Muscle of back (tissue), 13 donors: ENCODE data around the gene GMPS. TPM values are rescaled to one million over a fixed set of nuclear protein-coding genes. Genes with fewer than 3 reads are reported as not detected.
"Not testable (repeated sequence)": the region's sequence is repeated elsewhere in the genome, so short reads cannot be mapped to it uniquely, and the experiment has no call there.

ENCODE experiments used
- DNase-seq, 3 donors: peaks; one replicate each; pipeline versions ENCODE4 v3.0.0 to v3.0.0-alpha.2; 2013
- long read RNA-seq, 9 donors: transcript quantifications; one replicate each; lab custom pipeline, GENCODE V29; 2026
- polyA plus RNA-seq, 10 donors: library from polyadenylated mRNA; unstranded; fragments of 120-200 nt; gene quantifications; one replicate each; pipeline ENCODE4 v1.2.1, GENCODE V29; 2013; ENCODE audit not compliant: insufficient read length in 10 of 10

GMPS gene
- polyA plus RNA-seq: 10 to 100 TPM; 38.9 to 56.8 (median 49.9) TPM
- long read RNA-seq, donor 1, full-length matches to known transcripts: 3 of 11 reads
- long read RNA-seq, donor 1, partial matches to known transcripts: 8 of 11 reads
- long read RNA-seq, donor 1, other reads (novel, unspliced or antisense): 0 of 11 reads
- long read RNA-seq, donor 2, full-length matches to known transcripts: 3 of 3 reads
- long read RNA-seq, donor 2, partial matches to known transcripts: 0 of 3 reads
- long read RNA-seq, donor 2, other reads (novel, unspliced or antisense): 0 of 3 reads
- long read RNA-seq, donor 3: 0 reads
- long read RNA-seq, donor 4, full-length matches to known transcripts: 3 of 9 reads
- long read RNA-seq, donor 4, partial matches to known transcripts: 6 of 9 reads
- long read RNA-seq, donor 4, other reads (novel, unspliced or antisense): 0 of 9 reads
- long read RNA-seq, donor 5, full-length matches to known transcripts: 6 of 15 reads
- long read RNA-seq, donor 5, partial matches to known transcripts: 9 of 15 reads
- long read RNA-seq, donor 5, other reads (novel, unspliced or antisense): 0 of 15 reads
- long read RNA-seq, donor 6, full-length matches to known transcripts: 6 of 16 reads
- long read RNA-seq, donor 6, partial matches to known transcripts: 10 of 16 reads
- long read RNA-seq, donor 6, other reads (novel, unspliced or antisense): 0 of 16 reads
- long read RNA-seq, donor 7, full-length matches to known transcripts: 1 of 1 reads
- long read RNA-seq, donor 7, partial matches to known transcripts: 0 of 1 reads
- long read RNA-seq, donor 7, other reads (novel, unspliced or antisense): 0 of 1 reads
- long read RNA-seq, donor 8, full-length matches to known transcripts: 5 of 10 reads
- long read RNA-seq, donor 8, partial matches to known transcripts: 5 of 10 reads
- long read RNA-seq, donor 8, other reads (novel, unspliced or antisense): 0 of 10 reads
- long read RNA-seq, donor 9, full-length matches to known transcripts: 1 of 1 reads
- long read RNA-seq, donor 9, partial matches to known transcripts: 0 of 1 reads
- long read RNA-seq, donor 9, other reads (novel, unspliced or antisense): 0 of 1 reads

DNA sequence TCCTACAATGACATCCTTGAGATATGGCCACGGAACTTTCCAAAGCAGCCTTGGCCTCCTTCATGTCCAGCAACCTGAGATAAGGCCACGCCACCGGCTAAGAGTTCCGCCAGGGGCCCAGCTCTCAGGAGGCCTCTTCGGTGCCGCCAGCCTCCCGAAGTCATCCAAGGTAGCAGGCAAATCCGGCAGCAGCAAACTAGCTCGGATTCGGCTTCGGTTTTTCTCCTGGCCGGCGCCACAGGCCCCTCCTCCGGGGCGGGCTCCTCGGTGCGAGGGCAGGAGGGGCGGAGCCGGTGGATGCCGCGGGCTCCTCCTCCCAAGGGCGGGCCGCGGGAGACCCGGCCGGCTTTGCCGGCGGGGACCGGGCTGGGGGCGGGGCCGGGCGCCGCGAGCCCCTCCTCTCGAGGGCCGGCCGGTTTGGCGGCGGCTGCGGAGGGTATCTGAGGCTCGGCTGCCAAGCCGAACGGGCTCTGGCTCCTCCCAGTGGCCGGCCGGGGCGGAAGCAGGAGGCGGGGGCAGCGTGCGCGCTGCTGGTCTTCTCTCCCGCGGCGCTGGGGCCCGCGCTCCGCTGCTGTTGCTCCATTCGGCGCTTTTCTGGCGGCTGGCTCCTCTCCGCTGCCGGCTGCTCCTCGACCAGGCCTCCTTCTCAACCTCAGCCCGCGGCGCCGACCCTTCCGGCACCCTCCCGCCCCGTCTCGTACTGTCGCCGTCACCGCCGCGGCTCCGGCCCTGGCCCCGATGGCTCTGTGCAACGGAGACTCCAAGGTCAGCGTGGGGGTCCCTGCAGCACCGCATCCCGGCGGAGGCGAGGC is at the start of gene GMPS:
GMPS (plus strand) TSS at position 518 of the 812 bp plus-strand sequence; CDS start at position 739, 221 bp downstream.
- DNase-seq: peak; percentile 94 to 98 (median 96)

DNA sequence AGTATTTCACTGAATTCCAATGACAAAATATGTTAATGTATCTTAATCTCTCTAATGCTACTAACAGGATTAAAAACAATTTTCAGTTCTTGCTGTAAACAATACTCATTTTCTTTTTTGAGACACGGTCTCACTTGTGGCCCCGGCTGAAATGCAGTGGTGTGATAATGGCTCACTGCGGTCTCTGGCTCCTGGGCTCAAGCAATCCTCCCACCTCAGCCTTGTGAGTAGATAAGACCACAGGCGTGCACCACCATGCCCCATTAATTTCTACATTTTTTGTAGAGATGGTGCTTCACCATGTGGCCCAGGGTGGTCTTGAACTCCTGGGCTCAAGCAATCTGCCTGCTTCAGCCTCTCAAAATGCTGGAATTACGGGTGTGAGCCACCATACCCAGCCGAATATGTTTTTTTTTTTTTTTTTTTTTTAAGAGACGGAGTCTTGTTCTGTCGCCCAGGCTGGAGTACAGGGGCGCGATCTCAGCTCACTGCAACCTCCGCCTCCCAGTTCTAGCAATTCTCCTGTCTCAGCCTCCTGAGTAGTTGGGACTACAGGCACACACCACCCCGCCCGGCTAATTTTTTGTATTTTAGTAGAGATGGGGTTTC is 41.9 kb upstream of the GMPS start:
- not testable (repeated sequence) for DNase-seq

DNA sequence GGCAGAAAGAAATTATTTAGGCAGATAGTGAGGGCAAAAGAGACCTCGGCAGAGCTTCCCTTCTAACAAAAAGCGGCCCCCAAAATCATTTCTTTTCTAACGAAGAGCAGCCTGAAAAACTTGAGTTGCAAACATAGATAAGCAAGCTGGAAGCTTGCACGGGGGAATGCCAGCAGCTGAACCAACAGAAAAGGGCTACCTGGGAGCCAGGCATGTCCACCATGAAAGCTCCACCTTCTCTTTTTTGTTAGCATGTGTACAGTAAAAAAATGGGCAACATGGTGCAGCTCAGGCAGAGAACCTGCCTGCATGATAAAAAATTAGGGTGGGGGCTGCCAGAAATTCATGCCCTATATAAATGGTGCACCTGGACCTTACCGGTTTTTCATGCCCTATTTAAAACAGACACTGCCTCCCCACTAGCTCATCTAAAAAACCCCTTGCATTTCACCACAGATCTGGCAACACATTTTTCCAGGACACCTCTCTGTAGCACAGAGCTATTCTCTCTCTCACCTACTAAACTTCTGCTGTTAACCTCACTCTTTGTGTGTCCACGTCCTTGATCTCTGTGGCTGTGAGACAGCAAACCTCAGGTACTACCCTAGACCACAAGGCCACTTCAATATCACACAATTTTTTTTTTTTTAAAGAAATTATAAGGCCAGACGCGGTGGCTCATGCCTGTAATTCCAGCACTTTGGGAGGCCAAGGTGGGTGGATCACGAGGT is 34.9 kb upstream of the GMPS start:
- DNase-seq: no peak

DNA sequence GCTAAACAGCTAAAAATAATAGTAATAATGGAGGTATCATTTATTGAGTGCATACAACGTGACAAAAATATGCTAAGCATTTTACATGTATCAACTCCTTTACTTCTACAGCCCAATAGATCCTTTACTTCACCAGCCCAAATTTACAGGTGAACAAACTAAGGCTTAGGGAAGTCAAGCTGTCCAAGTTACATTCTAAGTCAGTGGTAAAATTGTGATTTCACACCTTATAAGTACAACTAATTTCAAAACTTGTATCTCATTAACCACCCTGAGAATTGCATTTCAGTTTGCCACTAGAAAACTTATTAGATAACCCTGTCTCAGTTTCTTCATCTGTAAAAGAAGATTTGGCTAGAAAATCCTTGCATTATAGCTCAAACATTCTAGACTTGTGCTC is 26.9 kb upstream of the GMPS start:
- DNase-seq: no peak

DNA sequence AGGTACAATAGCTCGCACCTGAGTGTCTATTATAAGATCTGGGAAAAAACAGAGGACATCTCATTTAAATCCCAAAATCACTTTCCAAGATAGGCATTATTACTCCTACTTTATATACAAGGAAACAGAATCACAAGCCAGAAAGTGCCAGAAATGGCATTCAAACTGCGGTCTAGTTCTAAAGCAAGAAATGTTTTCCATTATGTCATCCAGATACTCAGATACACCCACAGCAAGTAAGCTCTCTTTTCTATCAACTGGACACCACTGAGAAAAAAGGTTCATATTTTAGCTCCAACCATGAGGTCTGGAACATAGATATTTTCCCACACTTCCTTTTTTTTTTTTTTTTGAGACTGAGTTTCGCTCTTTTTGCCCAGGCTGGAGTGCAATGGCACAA is 24.3 kb upstream of the GMPS start:
- no peak for DNase-seq

DNA sequence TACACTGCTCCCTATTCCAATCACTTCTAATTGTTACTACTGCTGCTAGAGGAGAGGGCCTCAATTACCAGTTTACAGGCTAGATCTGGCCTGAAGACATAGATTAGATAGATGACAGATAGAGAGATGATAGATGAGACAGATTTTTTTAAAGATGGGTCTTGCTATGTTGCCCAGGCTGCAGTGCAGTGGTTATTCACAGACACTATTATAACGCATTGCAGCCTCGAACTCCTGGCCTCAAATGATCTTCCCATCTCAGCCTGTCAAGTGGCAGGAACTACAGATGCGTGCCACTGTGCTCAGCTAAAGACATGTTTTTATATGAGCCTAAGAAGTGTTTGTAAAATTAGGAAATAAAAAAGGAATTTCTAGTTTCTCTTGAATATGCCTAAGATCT is 22.5 kb upstream of the GMPS start:
- no peak for DNase-seq

DNA sequence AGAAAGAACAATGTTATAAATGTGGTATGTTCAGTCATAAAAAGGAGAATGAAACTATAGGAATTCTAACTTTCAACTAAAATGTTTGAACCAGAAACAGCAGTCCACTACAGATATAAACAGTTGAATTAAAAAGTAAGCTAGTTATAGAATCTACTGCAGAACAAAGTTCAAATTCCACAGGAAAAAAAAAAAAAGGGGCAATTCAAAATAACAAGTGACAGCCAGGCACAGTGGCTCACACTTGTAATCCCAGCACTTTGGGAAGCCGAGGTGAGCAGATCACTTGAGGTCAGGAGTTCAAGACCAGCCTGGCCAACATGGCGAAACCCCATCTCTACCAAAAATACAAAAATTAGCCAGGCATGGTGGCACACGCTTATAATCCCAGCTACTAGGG is 21.0 kb upstream of the GMPS start:
- DNase-seq: not testable (repeated sequence)

DNA sequence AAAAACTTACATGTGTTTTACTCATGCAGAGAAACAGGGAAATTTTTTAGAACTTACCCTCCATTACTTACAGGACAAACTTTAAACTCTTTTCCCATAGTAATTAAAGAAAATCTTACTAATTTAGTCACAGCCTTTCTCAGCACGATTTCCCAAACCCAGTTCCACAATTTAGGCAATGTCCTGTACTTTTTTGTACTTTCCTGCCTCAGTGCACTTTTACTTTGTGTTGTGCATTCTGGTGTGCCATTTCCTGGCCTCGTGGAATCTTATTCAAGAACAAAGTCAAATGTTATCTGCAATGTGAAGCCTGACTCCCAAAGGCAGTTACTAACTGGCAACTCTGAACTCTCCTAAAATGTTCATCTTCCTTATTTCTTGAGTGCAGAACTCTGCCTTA is 18.1 kb upstream of the GMPS start:
- no peak for DNase-seq

DNA sequence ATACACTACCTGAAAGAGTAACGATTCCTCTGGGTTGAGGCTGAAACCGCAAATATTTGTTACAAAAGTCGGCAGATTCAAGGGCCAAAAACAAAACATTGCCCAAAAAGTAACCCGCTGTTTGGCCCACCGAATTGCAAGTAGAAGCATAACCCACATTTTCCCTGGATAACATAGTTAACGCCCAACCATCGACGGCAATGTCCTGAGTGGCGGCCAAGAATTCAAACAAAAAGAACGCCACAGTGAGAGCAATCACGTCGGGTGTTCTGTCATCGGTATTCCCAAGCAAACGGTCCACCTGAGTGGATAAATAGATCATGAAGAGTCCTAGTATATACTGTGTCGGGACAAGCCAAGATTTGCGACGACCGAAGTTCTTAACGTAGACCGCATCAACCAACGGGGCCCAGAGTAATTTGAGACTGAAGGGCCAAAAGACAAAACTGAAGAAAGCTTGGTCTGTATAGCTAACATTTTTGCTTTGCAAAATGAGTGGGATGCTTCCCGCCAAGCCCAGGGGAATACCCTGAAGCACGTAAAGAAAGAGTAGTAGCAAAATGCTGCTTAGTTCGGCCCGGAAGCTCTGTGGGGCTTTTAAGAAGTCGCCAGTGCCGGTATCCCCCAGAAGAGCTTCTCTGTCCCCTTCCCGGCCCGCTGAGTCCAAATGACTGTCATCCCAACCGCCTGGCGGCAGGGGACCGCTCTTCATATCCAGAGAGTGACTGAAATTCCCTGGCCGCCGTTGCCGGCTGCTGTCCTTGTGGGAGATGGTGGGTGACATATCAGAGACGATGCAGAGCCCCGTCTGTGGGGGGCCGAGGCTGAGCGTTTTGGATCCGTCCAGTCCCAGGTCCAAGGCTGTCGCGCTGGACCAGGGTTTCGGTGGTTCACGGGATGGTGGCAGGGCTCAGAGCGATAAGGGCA is 17.0 kb upstream of the GMPS start:
- peak in 2 of 3 donors; percentile 16 to 44 for DNase-seq

DNA sequence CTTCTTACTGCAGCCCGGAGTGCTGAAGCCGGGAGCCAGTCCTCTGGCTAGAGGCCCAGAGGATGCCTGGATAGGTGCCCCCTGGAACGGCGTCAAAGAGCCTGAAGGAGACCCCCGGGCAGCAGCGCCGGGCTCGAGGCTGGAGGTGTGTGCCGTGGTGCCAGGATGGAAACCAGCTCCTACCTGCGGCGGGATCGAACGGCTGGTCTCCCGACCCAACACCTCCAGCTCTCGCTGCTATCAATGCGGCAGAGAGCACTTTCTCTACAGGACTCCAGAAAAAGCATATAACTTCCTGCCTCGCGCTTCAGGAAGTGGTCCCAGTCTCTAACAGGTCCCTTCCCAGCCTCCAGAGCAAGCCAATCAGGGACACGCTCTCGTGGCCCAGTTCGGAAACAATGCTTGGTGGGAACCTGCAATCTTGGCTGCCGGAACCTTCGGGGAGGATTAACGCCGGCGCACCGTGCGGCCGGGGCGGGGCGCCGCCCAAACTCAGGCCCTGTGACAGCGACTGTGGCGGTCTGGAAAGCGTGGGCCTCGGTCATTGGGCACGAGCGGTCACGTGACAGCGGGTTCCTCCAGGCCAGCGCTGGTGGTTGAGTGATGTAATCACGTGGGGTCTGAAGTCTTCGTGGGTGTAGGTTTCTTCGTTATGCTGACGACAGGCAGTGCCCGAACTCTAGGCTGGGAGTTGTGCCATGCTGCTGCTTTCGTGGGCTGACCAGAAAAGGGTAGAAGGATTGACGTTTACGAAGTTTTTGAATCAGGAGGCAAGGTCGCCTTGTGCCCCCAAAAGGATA is 16.1 kb upstream of the GMPS start, which contains the start of gene SLC33A1:
SLC33A1 (minus strand) TSS at position 287 of the 800 bp plus-strand sequence. CDS start 430 bp downstream, outside the sequence.
- DNase-seq: peak; percentile 99 to 100 (median 99)

DNA sequence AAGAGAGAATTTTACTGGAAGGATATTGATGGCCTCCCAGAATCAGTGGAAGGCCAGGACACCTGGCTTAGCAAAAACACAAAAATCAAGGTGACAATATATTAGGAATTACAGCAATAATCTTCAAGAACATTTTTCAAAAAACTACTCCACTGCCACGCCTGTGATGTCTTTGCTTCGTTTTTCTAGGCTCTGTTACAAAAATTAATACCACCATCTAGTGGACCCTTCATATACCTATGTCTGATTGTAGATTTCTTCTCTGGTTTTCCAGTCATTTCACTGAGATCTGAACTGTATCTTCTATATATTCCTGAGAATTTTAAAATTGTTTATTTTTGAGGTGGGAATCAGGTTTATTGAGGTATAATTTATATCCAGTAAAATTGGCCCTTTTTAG is 10.6 kb upstream of the GMPS start:
- peak in 2 of 3 donors; percentile 13 to 52 for DNase-seq

DNA sequence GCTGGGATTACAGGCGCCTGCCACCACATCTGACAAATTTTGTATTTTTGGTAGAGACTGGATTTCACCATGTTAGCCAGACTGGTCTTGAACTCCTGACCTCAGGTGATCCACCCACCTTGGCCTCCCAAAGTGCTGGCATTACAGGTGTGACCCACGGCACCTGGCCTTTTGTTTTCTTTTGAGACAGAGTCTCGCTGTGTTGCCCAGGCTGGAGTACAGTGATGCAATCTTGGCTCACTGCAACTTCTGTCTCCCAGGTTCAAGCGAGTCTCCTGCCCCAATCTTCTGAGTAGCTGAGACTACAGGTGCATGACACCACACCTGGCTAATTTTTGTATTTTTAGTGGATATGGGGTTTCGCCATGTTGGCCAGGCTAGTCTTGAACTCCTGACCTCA is 10.0 kb upstream of the GMPS start:
- not testable (repeated sequence) for DNase-seq

DNA sequence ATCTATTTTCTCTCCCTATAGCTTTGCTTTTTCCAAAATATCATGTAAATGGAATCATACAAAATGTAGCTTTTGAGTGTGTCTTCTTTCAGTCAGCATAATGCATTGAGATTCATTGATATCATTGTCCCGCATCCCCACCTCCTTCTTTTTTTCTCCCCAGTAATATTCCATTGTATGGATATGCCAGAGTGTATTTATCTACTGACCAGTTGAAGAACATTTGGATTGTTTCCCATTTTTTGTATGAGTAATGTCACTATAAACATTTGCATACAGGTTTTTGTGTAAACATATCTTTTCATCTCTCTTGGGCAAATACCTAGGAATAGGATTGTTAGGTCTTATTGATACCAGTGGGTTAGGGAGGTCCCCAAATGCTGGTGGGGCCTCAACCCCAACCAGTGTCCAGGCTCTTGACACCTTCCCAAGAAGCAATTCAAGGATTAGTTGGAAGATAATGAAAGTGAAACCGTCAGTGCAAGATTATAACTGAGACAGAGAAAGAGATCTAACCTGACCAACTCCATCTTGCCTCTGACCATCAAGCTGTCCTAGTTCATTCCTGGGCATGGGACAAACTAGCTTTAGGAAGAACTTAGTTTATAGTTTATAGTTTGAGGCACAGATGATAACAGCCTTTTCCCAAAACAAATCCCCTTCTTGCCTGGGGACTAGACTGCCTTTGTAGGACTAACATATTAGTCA is 8.8 kb upstream of the GMPS start:
- no peak for DNase-seq

DNA sequence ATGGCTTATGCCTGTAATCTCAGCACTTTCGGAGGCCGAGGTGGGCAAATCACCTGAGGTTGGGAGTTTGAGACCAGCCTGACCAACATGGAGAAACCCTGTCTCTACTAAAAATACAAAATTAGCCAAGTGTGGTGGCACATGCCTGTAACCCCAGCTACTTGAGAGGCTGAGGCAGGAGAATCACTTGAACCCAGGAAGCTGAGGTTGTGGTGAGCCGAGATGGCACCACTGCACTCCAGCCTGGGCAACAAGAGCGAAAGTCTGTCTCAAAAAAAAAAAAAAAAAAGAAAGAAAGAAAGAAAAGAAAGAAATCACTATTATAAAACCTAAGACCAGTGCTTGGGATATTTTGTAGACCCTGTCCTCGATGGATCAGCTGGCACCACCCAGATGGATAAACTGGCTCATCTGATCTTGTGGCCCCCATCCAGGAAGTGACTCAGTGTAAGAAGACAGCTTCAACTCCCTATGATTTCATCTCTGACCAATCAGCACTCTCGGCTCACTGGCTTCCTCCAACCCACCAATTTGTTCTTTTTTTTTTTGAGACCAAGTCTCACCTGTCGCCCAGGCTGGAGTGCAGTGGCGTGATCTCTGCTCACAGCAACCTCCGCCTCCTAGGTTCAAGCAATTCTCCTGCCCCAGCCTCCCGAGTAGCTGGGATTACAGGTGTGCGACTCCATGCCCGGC is 8.0 kb upstream of the GMPS start:
- peak in 1 of 3 donors; percentile 30 for DNase-seq

DNA sequence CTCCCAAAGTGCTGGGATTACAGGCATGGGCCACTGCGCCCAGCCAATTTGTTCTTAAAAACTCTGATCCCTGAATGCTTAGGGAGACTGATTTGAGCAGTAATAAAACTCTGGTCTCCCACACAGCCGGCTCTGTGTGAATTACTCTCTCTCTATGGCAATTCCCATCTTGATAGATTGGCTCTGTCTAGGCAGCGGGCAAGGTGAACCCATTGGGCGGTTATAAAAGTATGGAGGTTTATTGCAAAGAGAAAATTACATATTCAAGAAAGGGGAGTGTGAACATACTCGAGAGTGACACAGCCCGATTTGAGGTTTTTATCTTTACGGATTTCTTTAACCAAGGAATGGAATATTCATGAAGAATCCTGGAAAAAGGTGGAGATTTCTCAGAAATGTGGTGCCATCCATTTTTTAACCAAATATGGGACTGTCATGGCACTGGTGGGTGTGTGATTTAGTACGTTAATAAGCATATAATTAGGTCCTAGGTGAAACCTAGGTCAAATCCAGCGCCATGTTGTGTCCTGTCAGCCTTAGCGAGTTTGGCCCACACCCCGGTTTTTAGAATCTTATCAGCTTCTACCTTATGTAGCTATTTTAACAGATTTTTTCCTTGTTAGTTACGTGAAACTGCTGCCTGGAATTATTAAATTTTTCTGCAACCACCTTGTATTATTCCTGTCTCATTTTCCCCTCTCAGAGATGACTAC is 7.2 kb upstream of the GMPS start:
- DNase-seq: no peak

DNA sequence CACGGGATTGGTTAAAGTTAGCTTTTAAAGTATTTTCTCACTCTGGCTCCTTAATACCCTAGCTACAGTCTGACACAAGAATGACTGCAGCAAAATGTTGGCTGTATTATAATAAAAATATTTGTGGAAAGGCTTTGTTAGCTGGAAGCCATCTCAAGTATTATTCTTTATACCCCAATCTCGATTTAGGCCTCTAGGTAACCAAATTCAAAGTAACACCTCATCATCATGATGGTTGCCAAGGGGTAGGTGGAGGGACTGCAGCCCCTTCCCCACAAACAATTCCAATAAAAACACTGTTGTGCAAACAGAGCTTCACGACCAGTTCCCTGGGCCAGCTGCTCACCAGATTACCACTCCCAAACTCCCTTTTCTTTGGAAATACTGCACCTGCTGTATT is 759 bp upstream of the GMPS start:
- no peak for DNase-seq
